GM21825 (cell line): ENCODE results near the gene SLC9A9.
A peak's percentile ranks its signal among the peaks of the same experiment; 100 is the strongest.
"Not testable (repeated sequence)": the region's sequence is repeated elsewhere in the genome, so short reads cannot be mapped to it uniquely, and the experiment has no call there.

ENCODE experiments used
- ATAC-seq: cut with Tn5 transposase; IDR thresholded peaks from one replicate; pipeline ENCODE4 v1.9.1; 2021; ENCODE audit warnings: mild to moderate bottlenecking, moderate library complexity; ENCODE audit not compliant: unreplicated experiment

The SLC9A9 gene

GRCh38 chr3:143306407-143306806 is 541.9 kb downstream of the SLC9A9 start:
- ATAC-seq, result no peak

- ATAC-seq, result no peak
Observed at GRCh38 chr3:143302638-143303171, 545.6 kb downstream of the SLC9A9 start.

- ATAC-seq, result no peak
Observed at GRCh38 chr3:143301031-143301901, 547.0 kb downstream of the SLC9A9 start.

- no peak for ATAC-seq
Observed at GRCh38 chr3:143298886-143299535, 549.3 kb downstream of the SLC9A9 start.

- ATAC-seq, result peak; percentile 53
Observed at GRCh38 chr3:143298380-143298779, 549.9 kb downstream of the SLC9A9 start.

- no peak for ATAC-seq
Observed at GRCh38 chr3:143295201-143296080, 552.8 kb downstream of the SLC9A9 start.

- ATAC-seq, result peak; percentile 44
Observed at GRCh38 chr3:143294188-143294587, 554.1 kb downstream of the SLC9A9 start.

GRCh38 chr3:143291836-143292447 is 556.3 kb downstream of the SLC9A9 start:
- no peak for ATAC-seq

- no peak for ATAC-seq
Observed at GRCh38 chr3:143288944-143289343, 559.3 kb downstream of the SLC9A9 start.

- ATAC-seq, result no peak
Observed at GRCh38 chr3:143287403-143287802, 560.9 kb downstream of the SLC9A9 start.

GRCh38 chr3:143286392-143287010 is 561.8 kb downstream of the SLC9A9 start:
- ATAC-seq, result no peak

- no peak for ATAC-seq
Observed at GRCh38 chr3:143283432-143284128, 564.7 kb downstream of the SLC9A9 start.

- no peak for ATAC-seq
Observed at GRCh38 chr3:143280984-143281383, 567.3 kb downstream of the SLC9A9 start.

GRCh38 chr3:143279567-143279966 is 568.7 kb downstream of the SLC9A9 start:
- ATAC-seq, result not testable (repeated sequence)

- ATAC-seq, result no peak
Observed at GRCh38 chr3:143278721-143279120, 569.5 kb downstream of the SLC9A9 start.

- ATAC-seq, result no peak
Observed at GRCh38 chr3:143277531-143277930, 570.7 kb downstream of the SLC9A9 start.

- ATAC-seq, result no peak
Observed at GRCh38 chr3:143276592-143276991, 571.7 kb downstream of the SLC9A9 start.

- no peak for ATAC-seq
Observed at GRCh38 chr3:143273975-143274690, 574.1 kb downstream of the SLC9A9 start.

- no peak for ATAC-seq
Observed at GRCh38 chr3:143271136-143271535, 577.1 kb downstream of the SLC9A9 start.
